ENCODE measurements around the gene SKI. TPM values are rescaled to one million over a fixed set of nuclear protein-coding genes. Genes with fewer than 3 reads are reported as not detected.
A peak's percentile ranks its signal among the peaks of the same experiment; 100 is the strongest.

The SKI gene
- total and polyA plus RNA-seq, 2 experiments from 2014 or later: 9.3 to 66.8 TPM

DNA sequence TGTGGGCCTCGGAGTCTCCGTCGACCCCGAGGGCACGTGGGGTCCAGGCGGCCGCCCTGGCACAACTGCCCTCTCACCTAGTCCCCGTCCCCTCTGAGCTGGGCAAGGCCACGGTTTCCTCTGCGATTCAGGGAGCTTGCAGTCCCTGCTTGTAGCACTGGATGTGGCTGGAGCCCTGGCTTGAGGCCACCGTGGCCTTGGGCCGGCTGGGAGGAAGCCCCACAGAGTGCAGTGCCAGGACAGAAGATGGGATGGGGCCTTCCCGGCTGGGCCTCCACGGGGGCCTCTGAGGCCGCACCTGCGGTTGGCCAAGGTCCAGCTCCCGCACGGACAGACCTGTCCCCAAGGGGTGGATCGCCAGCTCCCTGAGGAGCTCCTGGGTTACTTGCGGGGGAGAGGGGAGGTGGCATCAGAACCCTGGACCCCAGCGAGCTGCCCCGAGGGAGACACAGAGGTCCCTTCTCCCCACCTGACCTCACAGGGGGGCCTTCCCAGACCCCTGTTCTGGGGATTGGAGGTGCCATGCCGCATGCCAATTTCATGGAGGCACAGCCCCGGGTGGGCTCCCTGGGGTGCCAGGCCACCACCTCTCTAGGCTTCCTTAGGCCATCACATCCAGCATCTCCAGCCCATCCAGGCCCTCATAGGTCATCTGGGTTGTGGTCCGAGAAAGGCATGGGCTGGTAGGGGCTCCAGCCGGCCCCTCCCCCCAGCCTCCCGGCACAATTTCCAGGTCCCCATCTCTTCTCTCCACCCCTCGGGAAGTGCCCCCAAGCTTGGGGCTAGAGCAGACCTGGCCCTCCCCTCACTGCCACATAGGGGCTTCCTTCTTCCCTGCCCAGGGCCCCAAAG, 82.4 kb downstream of the SKI start:
- peaks cover 10% of the 10 kb centered on the region for H4K20me1 ChIP-seq (replicated peaks; ENCODE audit: insufficient read depth)
- H3K27ac Mint-ChIP-seq: no peak overlapping the region
- H2AFZ ChIP-seq: no peak overlapping the region
- peaks cover 17% of the 10 kb centered on the region for H3K27me3 Mint-ChIP-seq (ENCODE audit: insufficient read depth, low read depth, poor library complexity)
- H3K27ac ChIP-seq (ENCODE audit: low read depth): no peak overlapping the region
- H3K79me2 ChIP-seq (replicated peaks; ENCODE audit: insufficient read depth): peaks cover 11% of the 10 kb centered on the region
- DNase-seq (ENCODE audit: low spot score) (no peak), ATAC-seq (no peak)
- H3K4me2 ChIP-seq: no peak overlapping the region
- H3K9me2 ChIP-seq (ENCODE audit: insufficient read depth): no peaks in the 10 kb centered on the region
- H3F3A ChIP-seq (replicated peaks; ENCODE audit: low read depth): peaks cover 15% of the 10 kb centered on the region
- H3K9me3 Mint-ChIP-seq: no peaks in the 10 kb centered on the region
- peaks cover 9% of the 10 kb centered on the region for H3K4me1 ChIP-seq (ENCODE audit: insufficient read depth)
- peaks cover 18% of the 10 kb centered on the region for H3K4me1 Mint-ChIP-seq
- no peak overlapping the region for H3K4me3 ChIP-seq
- H3K4me3 Mint-ChIP-seq: no peak overlapping the region
- no peak for TF ChIP-seq STAT1 (IDR thresholded peaks at IDR 0.05; ENCODE audit: unreplicated experiment)
- TF ChIP-seq POLR2AphosphoS5 (IDR thresholded peaks at IDR 0.05; ENCODE audit: low read depth): 0 out of 2 replicates have a peak, but pooled peaks have one; percentile 8
- TF ChIP-seq JUNB (IDR thresholded peaks at IDR 0.05; ENCODE audit: unreplicated experiment): no peak
- no peaks in the 10 kb centered on the region for H3K27me3 ChIP-seq (ENCODE audit: insufficient read depth)
- peaks cover 30% of the 10 kb centered on the region for H3K36me3 Mint-ChIP-seq (ENCODE audit: low read depth)
- 0 out of 2 replicates have a peak, but pooled peaks cover 5% of the 10 kb centered on the region for H3K36me3 ChIP-seq (ENCODE audit: insufficient read depth)

DNA sequence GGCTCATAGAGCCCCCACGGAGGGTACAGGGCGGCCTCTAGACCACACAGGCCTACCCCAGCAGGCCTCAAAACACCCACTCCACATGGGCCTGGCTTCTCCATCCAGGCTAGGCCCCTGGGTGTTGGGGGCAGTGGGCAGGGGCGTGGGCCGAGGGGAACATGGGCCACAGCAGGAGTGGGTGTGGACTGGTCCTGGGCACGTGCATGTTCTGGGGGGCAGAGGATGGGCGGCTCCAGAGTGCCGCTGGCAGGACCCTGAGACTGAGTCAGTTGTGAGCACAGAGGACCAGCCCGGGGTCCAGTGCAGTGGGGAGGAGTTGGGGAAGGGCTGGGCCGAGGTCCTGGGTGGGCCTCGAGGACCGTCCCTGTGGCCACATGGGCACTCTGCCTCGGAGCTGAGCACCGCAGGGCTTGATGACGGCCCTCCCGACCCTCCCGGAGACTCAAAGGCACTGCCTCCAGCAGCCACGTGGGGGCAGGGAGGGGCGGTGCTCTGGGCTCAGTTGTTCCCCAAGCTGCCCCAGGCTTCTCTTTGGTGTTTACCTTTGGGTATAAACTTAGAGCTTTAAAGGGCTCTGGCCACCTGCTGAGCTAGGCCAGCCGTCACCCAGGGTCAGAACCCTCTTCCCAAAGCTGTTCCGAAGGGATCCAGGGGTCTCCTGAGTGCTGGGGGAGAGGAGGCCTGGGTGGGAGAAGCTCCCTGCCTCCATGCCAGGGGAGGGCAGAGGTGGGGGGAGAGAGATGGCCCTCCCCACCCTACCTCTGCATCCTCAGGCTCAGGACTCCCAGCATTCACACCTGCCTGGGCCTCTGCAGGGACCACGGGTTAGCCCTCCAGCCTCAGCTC, 83.3 kb downstream of the SKI start:
- Histone ChIP-seq H3K9me2 (ENCODE audit: insufficient read depth) (no peaks in the 10 kb centered on the region), H3K36me3 (ENCODE audit: insufficient read depth) (0 out of 2 replicates have a peak, but pooled peaks cover 5% of the 10 kb centered on the region), H3F3A (replicated peaks; ENCODE audit: low read depth) (peaks cover 15% of the 10 kb centered on the region), H3K79me2 (replicated peaks; ENCODE audit: insufficient read depth) (peaks cover 11% of the 10 kb centered on the region), H3K27me3 (ENCODE audit: insufficient read depth) (no peaks in the 10 kb centered on the region), H3K4me3 (no peak overlapping the region), H3K27ac (ENCODE audit: low read depth) (no peak overlapping the region), H3K4me2 (no peak overlapping the region), H2AFZ (no peak overlapping the region), H3K4me1 (ENCODE audit: insufficient read depth) (peaks cover 9% of the 10 kb centered on the region), H4K20me1 (replicated peaks; ENCODE audit: insufficient read depth) (peaks cover 10% of the 10 kb centered on the region)
- H3K27ac Mint-ChIP-seq: no peak overlapping the region; the same call in 1 of the 2 replicates
- DNase-seq (ENCODE audit: low spot score) (peak; percentile 89), ATAC-seq (peak; percentile 63)
- H3K36me3 Mint-ChIP-seq (ENCODE audit: low read depth): peaks cover 26% of the 10 kb centered on the region
- H3K27me3 Mint-ChIP-seq (ENCODE audit: insufficient read depth, low read depth, poor library complexity): peaks cover 19% of the 10 kb centered on the region
- TF ChIP-seq EZH2phosphoT487 (IDR thresholded peaks at IDR 0.05; ENCODE audit: unreplicated experiment): no peak
- no peak for TF ChIP-seq ZNF331 (CRISPR knock-in tag; IDR thresholded peaks at IDR 0.05; ENCODE audit: low read depth)
- TF ChIP-seq NANOG (IDR thresholded peaks at IDR 0.05; ENCODE audit: borderline replicate concordance): no peak
- TF ChIP-seq ZNF114 (CRISPR knock-in tag; IDR thresholded peaks at IDR 0.05): no peak
- TF ChIP-seq POLR2AphosphoS5 (IDR thresholded peaks at IDR 0.05; ENCODE audit: low read depth): 0 out of 2 replicates have a peak, but pooled peaks have one; percentile 34
- no peak for TF ChIP-seq JUNB (IDR thresholded peaks at IDR 0.05; ENCODE audit: unreplicated experiment)
- TF ChIP-seq, protein P1, sequence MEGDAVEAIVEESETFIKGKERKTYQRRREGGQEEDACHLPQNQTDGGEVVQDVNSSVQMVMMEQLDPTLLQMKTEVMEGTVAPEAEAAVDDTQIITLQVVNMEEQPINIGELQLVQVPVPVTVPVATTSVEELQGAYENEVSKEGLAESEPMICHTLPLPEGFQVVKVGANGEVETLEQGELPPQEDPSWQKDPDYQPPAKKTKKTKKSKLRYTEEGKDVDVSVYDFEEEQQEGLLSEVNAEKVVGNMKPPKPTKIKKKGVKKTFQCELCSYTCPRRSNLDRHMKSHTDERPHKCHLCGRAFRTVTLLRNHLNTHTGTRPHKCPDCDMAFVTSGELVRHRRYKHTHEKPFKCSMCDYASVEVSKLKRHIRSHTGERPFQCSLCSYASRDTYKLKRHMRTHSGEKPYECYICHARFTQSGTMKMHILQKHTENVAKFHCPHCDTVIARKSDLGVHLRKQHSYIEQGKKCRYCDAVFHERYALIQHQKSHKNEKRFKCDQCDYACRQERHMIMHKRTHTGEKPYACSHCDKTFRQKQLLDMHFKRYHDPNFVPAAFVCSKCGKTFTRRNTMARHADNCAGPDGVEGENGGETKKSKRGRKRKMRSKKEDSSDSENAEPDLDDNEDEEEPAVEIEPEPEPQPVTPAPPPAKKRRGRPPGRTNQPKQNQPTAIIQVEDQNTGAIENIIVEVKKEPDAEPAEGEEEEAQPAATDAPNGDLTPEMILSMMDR (conservative IDR thresholded peaks at IDR 0.05; ENCODE audit: low read depth in 2 of 2): peak; percentile 33 to 51
- TF ChIP-seq EZH2 (IDR thresholded peaks at IDR 0.05; ENCODE audit: low read depth, unreplicated experiment): no peak
- H3K4me3 Mint-ChIP-seq: no peak overlapping the region
- no peaks in the 10 kb centered on the region for H3K9me3 Mint-ChIP-seq
- H3K4me1 Mint-ChIP-seq: peaks cover 18% of the 10 kb centered on the region

Data from GM23338 (cell line).